Calu3 (cell line): ENCODE data around the gene OBSCN. TPM values are rescaled to one million over a fixed set of nuclear protein-coding genes. Genes with fewer than 3 reads are reported as not detected.
A peak's percentile ranks its signal among the peaks of the same experiment; 100 is the strongest.

Experiments used
- BruUV-seq: library from RNA; stranded (reverse); fragments of 400-500 nt; replicated peaks from 2 replicates; lab custom pipeline; 2021; lab: Mats Ljungman, UMichigan
- CTCF ChIA-PET: fragments of 300-600 bp; sonication (Branson Sonifier 250); formaldehyde crosslinking; loops from one replicate; lab custom pipeline; 2022; ENCODE audit warnings: antibody characterized with exemption; lab: Charles Lee
- DNase-seq: peaks from one replicate; pipeline ENCODE4 v3.0.0; 2022
- H3K27ac Mint-ChIP-seq: one replicate; pipeline ENCODE4 v1.8.0; 2022; ENCODE audit warnings: mixed read lengths; ENCODE audit not compliant: unreplicated experiment
- H3K27me3 Mint-ChIP-seq: one replicate; pipeline ENCODE4 v1.8.0; 2022; ENCODE audit warnings: mixed read lengths; ENCODE audit not compliant: unreplicated experiment
- H3K36me3 Mint-ChIP-seq: one replicate; pipeline ENCODE4 v1.8.0; 2022; ENCODE audit warnings: mild to moderate bottlenecking, moderate library complexity, mixed read lengths; ENCODE audit not compliant: insufficient read depth, unreplicated experiment
- H3K4me1 Mint-ChIP-seq: one replicate; pipeline ENCODE4 v1.8.0; 2022; ENCODE audit warnings: mild to moderate bottlenecking, low read depth, mixed read lengths; ENCODE audit not compliant: unreplicated experiment
- H3K4me3 Mint-ChIP-seq: one replicate; pipeline ENCODE4 v1.8.0; 2022; ENCODE audit warnings: mild to moderate bottlenecking, low read depth, moderate library complexity, mixed read lengths; ENCODE audit not compliant: unreplicated experiment
- H3K9me3 Mint-ChIP-seq: one replicate; pipeline ENCODE4 v1.8.0; 2022; ENCODE audit warnings: low read depth, mixed read lengths; ENCODE audit not compliant: unreplicated experiment
- intact Hi-C: fragments of 100-400 bp; cut with micrococcal nuclease; formaldehyde crosslinking; loops from one replicate; pipeline ENCODE4 v1.10.0; 2022; ENCODE audit not compliant: unreplicated experiment
- total RNA-seq: library from RNA; stranded (reverse); gene quantifications from 2 replicates; pipeline ENCODE4 v1.2.3, GENCODE V29; 2022
- TF ChIP-seq, protein P1 (sequence below): fragments of 200-600 bp; IDR thresholded peaks from one replicate; pipeline ENCODE4 v1.8.0; 2022; ENCODE audit warnings: antibody characterized with exemption; ENCODE audit not compliant: unreplicated experiment

The OBSCN gene
- total RNA-seq, 1 experiment from 2014 or later: 19.5 TPM

DNA sequence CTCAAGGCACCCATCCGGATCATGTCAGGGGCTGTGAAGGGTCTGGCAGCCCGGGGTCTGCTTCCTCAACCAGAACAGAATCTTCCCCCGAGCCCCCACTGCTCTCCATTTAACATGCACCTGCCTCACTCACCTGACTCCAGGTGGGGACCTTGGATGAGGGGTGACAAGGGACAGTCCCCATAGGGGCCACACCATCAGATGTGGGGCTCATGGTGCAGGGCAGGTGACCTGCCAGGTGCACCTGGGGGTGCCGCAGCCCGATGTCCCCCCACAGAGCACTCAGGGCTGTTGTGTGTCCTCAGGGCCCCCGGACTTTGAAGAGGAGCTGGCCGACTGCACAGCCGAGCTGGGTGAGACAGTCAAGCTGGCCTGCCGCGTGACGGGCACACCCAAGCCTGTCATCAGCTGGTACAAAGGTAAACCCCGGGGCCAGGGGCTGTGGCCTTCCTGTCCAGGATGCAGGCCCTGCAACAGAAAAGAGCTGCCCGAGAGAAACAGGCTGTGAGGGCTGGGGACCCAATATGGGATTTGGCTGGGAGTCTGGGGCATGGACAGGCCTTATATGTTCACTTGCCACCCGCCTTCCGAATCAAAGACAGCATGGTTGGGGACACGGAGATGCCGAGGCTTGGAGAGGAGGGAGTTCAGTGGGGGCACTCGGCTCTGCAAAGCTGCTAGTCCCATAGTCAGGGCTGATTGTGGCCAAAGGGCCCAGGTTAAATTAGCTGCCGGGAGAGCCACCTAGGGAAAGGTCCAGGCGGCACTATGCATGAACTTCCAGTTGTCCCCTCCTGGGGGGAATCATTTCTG is 134.2 kb downstream of the OBSCN start:
- Mint-ChIP-seq H3K27me3 (no peaks in the 10 kb centered on the region), H3K4me3 (no peak overlapping the region), H3K9me3 (no peaks in the 10 kb centered on the region), H3K27ac (no peak overlapping the region), H3K36me3 (no peaks in the 10 kb centered on the region), H3K4me1 (no peaks in the 10 kb centered on the region)
- CTCF ChIA-PET: no interaction called here
- intact Hi-C loops: loop anchor here (2.0 to 10.0 kb wide), 2 partner anchors 51 to 127 kb away; no protein-coding TSS in a partner anchor
- TF ChIP-seq, protein P1, sequence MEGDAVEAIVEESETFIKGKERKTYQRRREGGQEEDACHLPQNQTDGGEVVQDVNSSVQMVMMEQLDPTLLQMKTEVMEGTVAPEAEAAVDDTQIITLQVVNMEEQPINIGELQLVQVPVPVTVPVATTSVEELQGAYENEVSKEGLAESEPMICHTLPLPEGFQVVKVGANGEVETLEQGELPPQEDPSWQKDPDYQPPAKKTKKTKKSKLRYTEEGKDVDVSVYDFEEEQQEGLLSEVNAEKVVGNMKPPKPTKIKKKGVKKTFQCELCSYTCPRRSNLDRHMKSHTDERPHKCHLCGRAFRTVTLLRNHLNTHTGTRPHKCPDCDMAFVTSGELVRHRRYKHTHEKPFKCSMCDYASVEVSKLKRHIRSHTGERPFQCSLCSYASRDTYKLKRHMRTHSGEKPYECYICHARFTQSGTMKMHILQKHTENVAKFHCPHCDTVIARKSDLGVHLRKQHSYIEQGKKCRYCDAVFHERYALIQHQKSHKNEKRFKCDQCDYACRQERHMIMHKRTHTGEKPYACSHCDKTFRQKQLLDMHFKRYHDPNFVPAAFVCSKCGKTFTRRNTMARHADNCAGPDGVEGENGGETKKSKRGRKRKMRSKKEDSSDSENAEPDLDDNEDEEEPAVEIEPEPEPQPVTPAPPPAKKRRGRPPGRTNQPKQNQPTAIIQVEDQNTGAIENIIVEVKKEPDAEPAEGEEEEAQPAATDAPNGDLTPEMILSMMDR: no peak
- no TSS peak for BruUV-seq
- DNase-seq: peak; percentile 0

DNA sequence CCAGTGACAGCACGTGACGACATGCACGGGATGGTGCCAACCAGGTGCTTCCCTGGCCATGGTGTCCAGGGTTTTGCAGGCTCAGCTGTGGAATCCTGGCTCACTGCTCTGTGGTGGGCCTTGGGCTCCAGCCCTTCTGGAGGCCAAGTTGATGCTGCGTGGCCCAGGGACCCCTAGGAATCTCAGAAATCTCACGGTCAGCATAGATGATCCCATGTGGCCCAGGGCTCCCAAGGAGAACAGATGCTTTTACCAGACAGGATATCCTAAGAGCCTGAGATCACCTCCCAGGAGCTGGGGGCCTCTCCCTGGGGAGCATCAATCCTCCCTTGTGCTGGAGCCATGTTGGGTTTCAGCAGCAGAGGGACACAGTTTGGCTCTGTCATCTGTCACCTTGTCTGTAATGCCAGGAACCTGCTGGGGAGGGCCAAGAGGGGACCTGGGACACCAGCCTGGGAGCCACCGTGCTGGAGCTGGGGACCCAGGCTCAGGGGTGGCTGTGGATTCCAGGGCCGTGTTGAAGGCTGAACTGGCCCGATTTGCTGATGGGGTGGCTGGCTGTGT is 134.9 kb downstream of the OBSCN start:
- Mint-ChIP-seq H3K4me3 (no peak overlapping the region), H3K36me3 (no peaks in the 10 kb centered on the region), H3K27ac (no peak overlapping the region), H3K4me1 (no peaks in the 10 kb centered on the region), H3K9me3 (no peaks in the 10 kb centered on the region), H3K27me3 (no peaks in the 10 kb centered on the region)
- DNase-seq: peak; percentile 1
- BruUV-seq: no TSS peak
- CTCF ChIA-PET: no interaction called here
- intact Hi-C loops: loop anchor here (10.0 kb wide), 1 partner anchor 128 kb away; no protein-coding TSS in a partner anchor
- TF ChIP-seq, protein P1: no peak

DNA sequence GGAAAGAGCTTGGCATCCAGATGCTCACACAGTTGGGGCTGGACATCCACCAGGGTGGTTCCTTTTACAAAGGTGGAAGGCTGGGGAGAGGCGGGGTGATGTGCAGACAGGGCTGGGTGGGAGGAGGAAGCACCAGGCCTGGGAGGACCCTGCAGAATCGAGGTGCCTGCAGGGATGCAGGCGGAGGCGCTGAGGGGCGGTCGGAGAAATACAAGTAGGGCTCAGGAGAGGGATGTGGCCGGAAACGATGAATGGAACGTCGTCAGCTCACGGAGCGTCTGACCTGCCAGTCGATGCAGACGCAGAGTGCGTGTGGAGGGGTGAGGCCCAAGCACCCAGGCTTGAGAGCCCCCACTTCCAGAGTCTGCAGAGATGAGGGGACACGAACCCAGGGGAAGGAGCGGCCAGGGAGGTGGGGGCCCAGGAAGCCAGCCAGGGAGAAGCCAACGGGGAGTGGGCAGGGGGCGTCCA is 135.4 kb downstream of the OBSCN start:
- no TSS peak for BruUV-seq
- no peaks in the 10 kb centered on the region for H3K9me3 Mint-ChIP-seq
- intact Hi-C loops: loop anchor here (10.0 kb wide), 1 partner anchor 128 kb away; no protein-coding TSS in a partner anchor
- no peak for DNase-seq
- peaks cover 3% of the 10 kb centered on the region for H3K4me1 Mint-ChIP-seq
- TF ChIP-seq, protein P1: no peak
- no peak overlapping the region for H3K4me3 Mint-ChIP-seq
- CTCF ChIA-PET: no interaction called here
- H3K27me3 Mint-ChIP-seq: no peaks in the 10 kb centered on the region
- H3K27ac Mint-ChIP-seq: no peak overlapping the region
- H3K36me3 Mint-ChIP-seq: no peaks in the 10 kb centered on the region

DNA sequence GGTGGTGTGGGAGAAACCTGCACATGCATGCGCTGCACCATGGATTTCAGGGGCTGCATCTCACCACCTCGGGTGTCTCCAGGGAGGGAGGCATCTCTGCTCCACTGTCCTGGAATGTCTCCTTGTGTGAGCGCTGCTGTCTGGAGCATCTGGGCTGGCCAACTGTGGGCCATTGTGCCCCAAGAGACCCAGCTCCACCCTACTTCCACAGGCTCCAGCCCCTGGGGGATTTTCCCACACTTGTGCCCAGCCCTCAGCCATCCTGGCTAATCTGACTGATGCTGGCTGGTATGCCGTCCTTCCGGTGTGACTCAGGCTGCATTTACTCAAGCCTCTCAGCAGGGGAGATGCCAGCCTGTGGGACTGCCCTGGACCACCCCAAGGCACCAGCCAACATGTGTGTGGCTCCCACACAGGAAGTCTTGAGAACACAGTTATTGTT is 136.8 kb downstream of the OBSCN start:
- TF ChIP-seq, protein P1: no peak
- Mint-ChIP-seq H3K27ac (no peak overlapping the region), H3K4me3 (no peak overlapping the region), H3K9me3 (no peaks in the 10 kb centered on the region), H3K36me3 (no peaks in the 10 kb centered on the region), H3K4me1 (peaks cover 17% of the 10 kb centered on the region), H3K27me3 (peaks cover 5% of the 10 kb centered on the region)
- DNase-seq: peak; percentile 3
- intact Hi-C loops: loop anchor here (10.0 kb wide), 1 partner anchor 130 kb away; no protein-coding TSS in a partner anchor
- CTCF ChIA-PET: no interaction called here
- BruUV-seq: no TSS peak
